GM19238 (cell line): ENCODE results near the gene GGT5.
"Not testable (repeated sequence)": the region's sequence is repeated elsewhere in the genome, so short reads cannot be mapped to it uniquely, and the experiment has no call there.

Source experiments
- DNase-seq: peaks from one replicate; pipeline ENCODE4 v3.0.0; 2011; ENCODE audit warnings: low spot score; ENCODE audit not compliant: insufficient read length

The GGT5 gene

DNA sequence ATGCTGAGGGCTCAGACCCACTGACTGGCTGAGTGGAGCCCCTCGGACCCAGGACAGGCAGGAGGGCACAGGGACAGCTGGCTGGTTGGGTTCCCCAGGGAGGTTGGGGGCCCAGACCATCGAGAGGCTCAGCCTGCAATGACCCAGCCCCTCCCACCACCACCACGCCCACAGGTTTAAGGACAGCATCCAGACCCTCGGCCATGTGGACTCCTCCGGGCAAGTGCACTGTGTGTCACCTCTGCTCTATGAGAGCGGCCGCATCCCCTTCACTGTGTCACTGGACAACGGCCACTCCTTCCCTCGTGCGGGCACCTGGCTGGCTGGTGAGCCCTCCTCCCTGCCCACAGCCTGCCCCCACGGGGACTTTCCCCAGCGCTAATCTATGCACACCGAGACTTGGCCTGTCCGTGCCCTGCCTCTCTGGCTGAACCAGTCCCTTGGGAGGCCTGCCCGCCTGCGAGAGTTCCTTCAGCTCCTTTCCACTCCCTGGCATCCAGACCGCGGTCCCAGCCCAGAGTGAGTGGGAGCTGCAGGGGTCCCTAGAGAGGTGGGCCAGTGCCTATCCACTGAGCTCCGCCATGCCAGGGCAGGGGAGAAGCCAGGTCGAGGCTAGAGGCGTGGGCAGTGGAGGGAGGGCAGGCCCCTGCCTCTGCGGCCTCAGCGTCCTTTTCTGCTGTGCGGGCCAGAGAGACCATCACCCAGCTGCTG is 61.4 kb downstream of the GGT5 start:
- no peak for DNase-seq

DNA sequence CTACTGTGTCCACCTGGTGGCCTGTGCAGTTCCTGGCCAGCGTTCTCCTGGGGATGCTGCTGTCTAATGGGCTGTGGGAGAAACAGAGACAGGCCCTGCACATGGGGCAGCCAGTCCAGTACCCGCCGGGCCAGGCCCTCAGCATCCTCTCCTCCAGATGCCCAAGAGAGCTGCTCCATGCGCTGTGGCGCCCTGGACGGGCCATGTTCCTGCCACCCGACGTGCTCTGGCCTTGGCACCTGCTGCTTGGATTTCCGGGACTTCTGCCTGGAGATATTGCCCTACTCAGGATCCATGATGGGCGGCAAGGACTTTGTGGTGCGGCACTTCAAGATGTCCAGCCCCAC is 62.0 kb downstream of the GGT5 start:
- DNase-seq: not testable (repeated sequence)

DNA sequence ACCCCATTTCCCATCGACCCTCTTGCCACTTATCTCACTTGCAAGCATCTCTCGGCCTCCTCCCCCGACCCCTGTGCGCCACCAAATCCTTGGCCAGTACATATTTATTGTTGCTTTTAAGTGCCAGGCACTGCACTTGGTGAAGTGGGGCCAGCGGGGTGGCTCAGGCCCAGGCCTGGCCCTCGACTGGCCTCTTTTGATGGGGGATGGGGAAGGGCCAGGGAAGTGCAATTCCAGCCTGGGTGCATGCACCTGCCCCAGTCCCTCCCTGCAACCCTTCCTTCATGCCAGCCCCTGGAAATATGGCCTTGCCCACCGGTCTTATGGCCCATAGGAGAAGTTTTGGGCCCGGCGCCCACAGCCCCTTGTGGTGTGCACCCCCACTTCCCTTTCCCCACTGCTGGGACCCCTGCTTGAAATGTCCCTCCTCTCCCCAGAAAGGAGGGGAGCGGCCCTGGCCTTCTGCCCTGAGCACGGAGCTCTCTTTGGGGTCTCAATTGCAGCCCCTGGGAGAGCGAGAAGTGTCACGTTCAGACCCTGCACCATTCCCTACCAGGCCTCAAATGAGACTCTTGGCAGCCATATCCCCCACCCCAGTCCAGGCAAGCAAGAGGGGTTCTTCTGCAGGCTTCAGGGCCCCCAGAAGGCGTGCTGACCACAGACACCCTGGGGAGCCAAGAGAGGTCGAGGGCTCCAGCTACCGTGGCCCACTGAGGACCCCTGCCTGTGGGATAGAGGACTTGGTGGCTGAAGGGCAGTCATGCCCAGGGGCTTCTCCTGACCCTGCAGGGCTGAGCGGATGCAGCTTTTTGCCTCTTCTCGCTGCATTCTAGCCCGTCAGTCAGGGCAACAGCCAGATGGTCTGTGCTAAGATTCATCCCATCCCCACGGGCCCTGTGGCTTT is 62.6 kb downstream of the GGT5 start:
- no peak for DNase-seq

DNA sequence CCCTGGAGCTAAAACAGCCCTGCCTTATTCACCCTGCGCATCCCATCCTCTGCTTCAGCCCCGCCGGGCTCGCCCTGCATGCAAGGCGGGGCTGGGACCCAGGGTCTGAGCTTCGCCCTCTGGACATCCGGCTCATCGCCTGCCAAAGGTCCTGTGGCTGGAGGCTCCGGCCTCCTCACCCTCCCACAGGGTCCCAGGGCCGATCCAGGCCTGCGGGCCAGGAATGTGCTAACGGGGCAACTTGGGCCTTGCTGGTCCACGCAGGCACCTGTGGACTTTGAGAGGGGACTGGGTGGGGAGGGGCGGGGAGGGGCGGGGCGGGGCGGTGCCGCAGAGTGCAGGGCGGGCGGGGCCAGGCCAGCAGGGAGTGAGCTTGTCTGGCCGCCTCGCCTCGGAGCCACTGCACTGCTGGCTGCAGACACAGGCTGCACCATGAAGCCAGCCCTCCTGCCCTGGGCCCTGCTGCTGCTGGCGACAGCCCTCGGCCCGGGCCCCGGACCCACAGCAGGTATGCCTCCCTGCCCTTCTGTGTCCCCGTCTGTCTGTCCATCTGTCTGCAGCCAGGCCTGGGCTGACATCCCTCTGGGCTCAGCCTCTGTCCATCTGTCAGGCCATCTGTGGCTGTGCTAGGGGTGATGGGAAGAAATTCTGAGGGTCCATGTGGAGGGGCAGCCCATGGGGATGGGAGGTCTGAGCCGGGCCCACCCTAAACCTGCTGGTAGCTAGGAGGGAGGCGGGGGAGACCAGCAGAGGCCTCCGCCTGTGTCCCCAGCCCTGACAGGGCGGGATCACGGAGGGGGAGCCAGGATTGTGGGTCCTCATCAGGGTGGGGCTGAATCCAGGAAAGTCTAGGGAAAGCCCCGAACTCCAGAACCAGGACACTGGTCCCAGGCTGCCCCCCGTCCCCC is 63.5 kb downstream of the GGT5 start, which contains the start of gene SUSD2:
Gene SUSD2, plus strand, starts transcription at position 400 of the 908 bp plus-strand sequence. Its CDS starts 33 bp downstream, at position 433.
- DNase-seq: no peak

DNA sequence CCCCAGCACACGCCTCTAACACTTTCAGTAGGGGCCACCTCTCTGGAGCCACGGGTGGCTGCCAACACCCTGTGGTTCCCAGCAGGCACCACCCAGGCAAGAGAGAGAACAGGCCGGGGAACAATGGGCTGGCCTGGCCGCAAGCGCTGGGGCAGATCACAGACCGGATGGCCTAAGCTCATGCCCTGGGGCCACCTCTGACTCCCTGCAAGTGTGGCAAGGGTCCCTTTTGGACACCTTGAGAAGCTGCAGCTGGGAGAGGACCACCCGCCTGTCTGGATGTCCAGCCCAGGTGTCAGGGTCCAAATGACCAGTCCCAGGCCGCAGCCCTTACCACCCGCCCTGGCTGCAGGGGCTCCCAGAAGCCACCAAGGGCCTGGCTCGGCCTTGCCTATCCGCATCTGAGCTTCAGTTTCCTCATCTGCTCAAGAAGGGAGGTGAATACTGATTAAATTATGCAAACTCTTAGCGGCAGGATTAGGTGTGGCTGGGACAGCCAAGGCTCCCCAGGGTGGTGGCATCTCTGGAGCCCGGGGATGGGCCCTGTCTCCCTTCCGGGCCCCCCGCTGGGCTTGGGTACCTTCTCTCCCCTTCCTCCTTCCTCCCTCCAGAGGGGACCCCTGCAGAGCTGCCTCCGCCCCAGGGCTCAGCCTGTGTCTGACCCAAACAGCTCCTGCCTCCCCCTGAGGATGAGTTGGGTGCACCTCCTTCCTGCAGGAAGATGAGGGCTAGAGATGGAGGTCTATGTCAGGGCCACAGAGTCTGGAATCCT is 64.4 kb downstream of the GGT5 start:
- no peak for DNase-seq

DNA sequence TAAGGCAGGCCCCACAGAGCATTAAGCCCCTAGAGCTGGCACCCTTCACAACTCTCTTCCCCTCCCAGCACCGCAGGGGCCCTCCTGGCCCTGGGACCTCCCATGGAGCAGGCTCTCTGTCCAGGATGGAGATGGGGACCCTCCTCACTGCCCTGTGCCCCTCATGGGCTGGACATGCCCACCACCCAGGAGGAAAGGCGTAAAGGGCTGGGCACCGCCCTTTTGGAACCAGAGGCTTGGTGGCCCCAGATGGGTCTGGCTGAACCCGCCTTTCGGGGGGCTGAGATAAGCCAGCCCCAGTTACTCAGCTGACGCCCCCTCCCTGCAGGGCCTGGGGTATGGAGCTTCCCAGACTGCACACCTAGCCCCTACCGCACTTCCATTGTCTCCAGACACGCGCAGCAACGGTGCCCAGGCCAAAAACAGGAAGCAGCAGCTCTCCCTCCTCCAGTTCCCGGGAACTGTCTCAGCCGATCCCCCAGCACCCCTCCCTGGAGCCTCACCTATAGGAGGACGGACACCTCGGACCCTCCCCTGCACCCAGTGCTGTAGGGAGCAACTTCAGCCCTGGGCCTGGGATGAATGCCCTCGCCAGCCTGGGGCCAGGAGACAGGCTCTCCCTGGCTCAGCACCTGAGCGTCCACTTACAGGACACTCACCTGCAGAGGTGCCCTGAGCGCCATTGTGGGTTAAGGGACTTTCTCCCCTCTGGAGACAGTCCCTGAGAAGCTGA is 65.2 kb downstream of the GGT5 start:
- no peak for DNase-seq

DNA sequence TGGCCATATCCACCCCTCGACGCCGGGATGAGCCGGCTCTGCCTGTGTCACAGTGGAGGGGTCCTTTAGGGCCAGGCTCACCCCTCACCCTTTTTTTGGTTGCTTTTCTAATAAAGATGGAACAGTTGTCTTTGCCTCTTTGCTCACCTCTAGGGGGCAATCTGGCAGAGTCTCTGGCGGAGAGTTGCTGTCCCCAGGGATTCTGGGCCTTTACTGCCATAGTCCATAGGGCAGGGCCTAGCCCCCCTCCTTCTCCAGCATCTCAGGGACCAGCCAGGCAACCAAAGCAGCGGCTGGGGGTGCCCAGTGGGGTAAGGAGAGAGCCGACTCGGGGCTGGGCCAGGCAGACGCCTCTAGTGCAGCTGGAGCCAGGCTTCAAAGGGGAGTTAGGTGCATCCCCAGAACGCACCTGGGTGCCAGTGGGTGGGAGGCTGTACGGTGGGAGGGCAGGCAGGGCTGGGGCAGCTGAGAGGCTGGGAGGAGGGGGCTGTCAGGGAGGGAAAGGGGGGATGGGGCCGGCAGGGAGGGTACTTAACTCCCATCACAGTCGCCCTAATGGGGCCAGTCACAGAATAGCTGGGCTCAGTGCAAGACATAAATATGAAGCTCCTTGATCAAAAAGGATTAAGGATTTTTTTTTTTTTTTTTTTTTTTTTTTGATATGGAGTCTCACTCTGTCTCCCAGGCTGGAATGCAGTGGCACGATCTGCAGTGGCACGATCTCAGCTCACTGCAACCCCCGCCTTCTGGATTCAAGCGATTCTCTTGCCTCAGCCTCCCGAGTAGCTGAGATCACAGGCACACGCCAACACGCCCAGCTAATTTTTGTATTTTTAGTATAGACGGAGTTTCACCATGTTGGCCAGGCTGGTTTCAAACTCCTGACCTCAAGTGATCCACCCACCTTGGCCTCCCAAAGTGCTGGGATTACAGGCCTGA is 66.1 kb downstream of the GGT5 start:
- DNase-seq: no peak

DNA sequence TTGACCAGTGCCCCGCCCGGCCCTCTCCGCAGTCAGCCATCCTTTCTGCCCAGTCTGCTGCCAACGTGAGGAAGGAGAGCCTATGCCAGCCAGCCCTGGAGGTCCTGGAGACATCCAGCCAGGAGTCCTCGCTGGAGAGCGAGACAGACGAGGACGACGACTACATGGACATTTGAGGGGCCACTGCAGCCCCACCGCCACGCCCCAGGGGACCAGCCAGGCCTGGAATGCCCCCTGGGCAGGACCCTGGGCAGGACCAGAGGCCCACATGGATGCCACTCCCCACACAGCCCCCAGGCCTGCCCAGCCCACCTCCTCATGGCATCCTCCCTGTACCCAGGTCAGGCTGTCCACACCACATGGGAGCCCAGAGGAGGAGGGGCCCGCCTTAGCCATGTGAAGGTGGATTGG is 66.9 kb downstream of the GGT5 start:
- no peak for DNase-seq

DNA sequence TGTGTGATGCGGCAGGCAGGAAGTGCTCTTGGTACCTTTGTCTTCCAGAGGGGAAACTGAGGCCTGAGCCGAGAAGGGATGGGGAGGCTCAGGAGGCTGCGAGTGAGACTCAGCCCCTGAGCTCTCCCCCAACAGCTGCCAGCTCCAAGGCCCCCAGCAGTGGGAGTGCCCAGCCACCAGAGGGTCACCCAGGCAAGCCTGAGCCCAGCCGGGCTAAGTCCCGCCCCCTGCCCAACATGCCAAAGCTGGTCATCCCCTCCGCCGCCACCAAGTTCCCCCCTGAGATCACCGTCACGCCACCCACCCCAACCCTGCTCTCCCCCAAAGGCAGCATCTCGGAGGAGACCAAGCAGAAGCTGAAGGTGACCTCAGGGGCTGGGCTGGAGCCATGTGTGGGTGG is 67.4 kb downstream of the GGT5 start:
- DNase-seq: no peak

DNA sequence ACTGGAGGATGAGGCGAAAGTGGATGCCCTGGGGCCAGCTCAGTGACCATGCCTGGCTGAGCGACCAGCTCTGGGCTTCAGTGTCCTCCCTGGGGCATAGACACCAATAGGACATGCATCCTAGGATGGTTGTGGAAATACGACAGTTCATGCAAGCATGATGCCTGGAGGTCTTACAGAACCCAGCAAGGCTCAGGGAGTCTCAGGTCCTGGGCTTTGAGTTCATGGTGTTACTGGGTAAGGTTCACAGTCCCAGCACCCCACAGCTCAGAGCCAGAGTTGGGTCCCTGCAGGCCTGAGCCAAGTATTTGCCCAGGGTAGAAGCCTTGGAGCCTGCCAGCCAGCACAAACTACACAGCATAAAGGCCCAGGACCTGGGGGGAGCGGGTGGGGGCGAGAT is 67.8 kb downstream of the GGT5 start:
- no peak for DNase-seq

DNA sequence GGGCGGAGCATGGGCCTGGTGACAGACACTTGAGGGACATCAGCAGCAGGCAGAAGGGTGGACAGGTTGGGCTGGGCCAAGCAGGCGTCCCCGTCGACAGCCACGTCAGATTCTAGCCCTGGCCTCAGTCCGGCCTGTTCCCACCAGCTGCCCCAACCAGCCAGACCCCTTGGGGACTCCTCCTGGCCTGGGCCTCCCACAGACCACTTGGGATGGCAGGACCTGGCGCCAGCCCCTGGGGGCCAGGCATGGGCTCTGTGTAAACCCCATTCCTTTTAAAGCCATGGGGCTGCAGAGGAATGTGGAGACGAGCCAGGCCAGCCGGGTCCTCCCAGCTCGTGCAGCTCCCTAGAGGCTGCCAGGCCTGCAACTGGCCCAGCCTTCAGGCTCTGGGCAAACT is 68.3 kb downstream of the GGT5 start:
- DNase-seq: no peak

DNA sequence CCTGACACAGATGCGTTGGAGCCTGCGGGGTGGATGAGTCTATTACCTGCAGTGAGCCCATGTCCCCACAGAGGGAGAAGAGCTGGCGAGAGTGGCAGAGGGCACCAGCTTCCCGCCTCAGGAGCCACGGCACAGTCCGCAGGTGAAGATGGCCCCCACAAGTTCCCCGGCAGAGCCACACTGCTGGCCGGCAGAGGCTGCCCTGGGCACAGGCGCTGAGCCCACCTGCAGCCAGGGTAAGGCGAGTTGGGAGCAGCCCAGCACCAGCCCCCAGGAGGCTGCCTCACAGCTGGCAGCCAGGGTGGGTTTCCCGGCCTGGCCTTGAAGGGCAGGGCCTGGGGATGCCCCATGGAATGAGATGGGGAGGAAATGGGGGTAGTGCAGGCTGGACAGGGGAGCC is 68.8 kb downstream of the GGT5 start:
- DNase-seq: no peak

DNA sequence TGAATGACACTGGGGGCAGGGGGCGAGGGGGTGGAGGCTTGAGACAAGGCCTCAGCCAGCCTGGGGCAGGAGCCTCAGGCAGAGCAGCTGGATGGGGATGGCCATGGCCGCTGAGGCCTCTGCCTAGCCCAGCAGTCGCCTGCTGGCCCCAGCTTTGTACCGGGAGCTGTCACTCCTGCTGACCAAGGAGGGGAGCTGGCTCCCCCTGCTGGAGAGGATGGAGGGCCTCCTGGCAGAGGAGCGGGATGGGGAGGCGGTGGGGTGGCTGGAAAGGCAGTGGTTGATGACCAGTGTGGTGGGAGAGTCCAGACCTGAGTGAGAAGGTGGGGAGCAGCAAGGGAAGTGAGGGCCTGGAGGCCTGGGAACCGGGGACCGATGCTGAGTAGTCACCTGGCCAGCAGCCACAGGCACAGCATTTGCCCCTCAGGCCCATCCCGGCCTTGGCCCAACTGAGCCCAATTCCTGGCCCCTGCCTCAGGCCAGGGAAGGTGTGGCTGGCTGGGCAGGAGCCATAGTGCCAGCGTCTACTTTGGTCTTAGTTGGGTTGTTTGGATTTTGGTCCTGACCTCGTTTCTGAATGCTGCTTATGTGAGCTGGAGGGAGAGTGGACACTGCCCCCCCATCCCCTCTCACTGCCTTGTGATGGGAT is 69.6 kb downstream of the GGT5 start:
- DNase-seq: peak; percentile 69

DNA sequence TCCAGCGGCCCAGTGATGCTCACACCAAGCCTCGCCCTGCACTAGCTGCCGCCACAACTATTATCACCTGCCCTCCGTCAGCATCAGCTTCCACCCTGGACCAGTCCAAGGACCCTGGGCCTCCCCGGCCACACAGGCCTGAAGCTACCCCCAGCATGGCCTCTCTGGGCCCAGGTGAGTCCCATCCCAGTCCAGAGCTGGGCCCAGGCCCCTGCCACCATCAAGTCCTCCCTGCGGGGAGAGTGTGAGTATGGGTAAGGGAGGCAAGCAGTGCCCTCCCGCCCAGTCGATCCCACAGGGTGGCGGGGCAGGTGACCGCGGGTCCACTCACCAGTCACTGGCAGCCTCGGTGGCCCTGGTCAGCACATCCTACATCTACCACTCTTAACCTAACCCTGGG is 73.1 kb downstream of the GGT5 start:
- no peak for DNase-seq

DNA sequence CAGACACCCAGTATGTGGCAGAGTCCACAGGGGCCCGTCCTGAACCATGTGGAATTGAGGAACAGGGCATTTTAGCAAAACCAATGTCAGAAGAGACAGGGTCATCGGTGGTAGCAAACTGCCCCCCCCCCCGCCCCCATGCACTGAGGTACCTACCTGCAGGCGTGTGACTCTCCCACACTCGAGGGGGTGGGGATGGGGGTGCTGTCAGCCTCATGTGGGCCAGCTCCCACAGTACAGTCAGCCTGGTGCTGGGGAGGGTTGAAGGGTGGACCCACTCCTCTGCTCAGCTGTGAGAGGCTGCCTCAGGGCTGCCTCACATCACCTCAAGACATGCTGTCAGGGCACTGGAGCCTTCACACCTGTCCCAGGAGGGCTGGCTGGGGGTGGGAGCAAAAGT is 74.2 kb downstream of the GGT5 start:
- DNase-seq: no peak

DNA sequence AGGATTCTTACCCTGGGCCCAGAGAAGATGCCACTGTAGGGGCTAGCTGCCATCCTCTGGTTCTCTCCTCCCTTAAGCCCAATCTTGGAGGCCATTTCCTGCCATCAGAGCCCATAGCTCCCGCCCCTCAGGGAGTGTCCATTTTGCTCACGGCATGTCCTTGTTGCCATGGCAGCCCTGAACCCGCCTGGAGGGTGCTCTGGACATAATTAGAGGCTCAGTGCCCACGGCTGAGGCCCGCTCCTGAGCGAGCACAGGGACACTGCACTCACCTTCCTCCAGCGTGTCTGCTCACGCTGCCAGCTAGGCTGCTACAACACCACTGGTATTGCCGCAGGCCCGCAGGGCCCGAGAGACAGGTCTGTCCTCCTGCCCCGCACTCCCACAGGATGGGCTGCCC is 74.7 kb downstream of the GGT5 start:
- DNase-seq: no peak
